Measurements from ENCODE around the gene PGLYRP3. TPM values are rescaled to one million over a fixed set of nuclear protein-coding genes. Genes with fewer than 3 reads are reported as not detected.

Gene PGLYRP3
- total RNA-seq, 1 experiment from 2014 or later: not detected

- no peak for DNase-seq (ENCODE audit: low read depth in 1 of 2, low spot score in 2 of 2)
- Histone ChIP-seq H3K36me3 (no peaks in the 10 kb centered on the region), H3K9me3 (replicated peaks) (no peaks in the 10 kb centered on the region), H3K4me3 (no peak overlapping the region), H3K27me3 (replicated peaks) (no peaks in the 10 kb centered on the region), H3K4me1 (replicated peaks) (no peaks in the 10 kb centered on the region), H3K27ac (no peak overlapping the region)
Measured at GRCh38 chr1:153251562-153251961, 61.2 kb downstream of the PGLYRP3 start.

- H3K4me1 ChIP-seq (replicated peaks): no peaks in the 10 kb centered on the region
- no peaks in the 10 kb centered on the region for H3K36me3 ChIP-seq
- H3K9me3 ChIP-seq (replicated peaks): no peaks in the 10 kb centered on the region
- H3K4me3 ChIP-seq: no peak overlapping the region
- no peaks in the 10 kb centered on the region for H3K27me3 ChIP-seq (replicated peaks)
- no peak overlapping the region for H3K27ac ChIP-seq
- DNase-seq (ENCODE audit: low read depth in 1 of 2, low spot score in 2 of 2): no peak
Measured at GRCh38 chr1:153251087-153251486, 61.7 kb downstream of the PGLYRP3 start.

- no peaks in the 10 kb centered on the region for H3K4me1 ChIP-seq (replicated peaks)
- no peak overlapping the region for H3K27ac ChIP-seq
- H3K27me3 ChIP-seq (replicated peaks): no peaks in the 10 kb centered on the region
- H3K9me3 ChIP-seq (replicated peaks): no peaks in the 10 kb centered on the region; the same call in 1 of the 2 replicates
- no peaks in the 10 kb centered on the region for H3K36me3 ChIP-seq
- H3K4me3 ChIP-seq: no peak overlapping the region
- DNase-seq (ENCODE audit: low read depth in 1 of 2, low spot score in 2 of 2): no peak
Measured at GRCh38 chr1:153250166-153250565, 62.6 kb downstream of the PGLYRP3 start.

GRCh38 chr1:153248176-153248879 lies 64.4 kb downstream of the PGLYRP3 start:
- no peak overlapping the region for H3K27ac ChIP-seq
- no peaks in the 10 kb centered on the region for H3K36me3 ChIP-seq
- no peaks in the 10 kb centered on the region for H3K27me3 ChIP-seq (replicated peaks)
- H3K4me3 ChIP-seq: no peak overlapping the region
- no peaks in the 10 kb centered on the region for H3K4me1 ChIP-seq (replicated peaks)
- no peak for DNase-seq (ENCODE audit: low read depth in 1 of 2, low spot score in 2 of 2)
- no peaks in the 10 kb centered on the region; the same call in 1 of the 2 replicates for H3K9me3 ChIP-seq (replicated peaks)

Other genes with a start within 250 kb of the PGLYRP3 start
- gene SPRR2B, start 241.3 kb downstream of the PGLYRP3 start, total RNA-seq (2014; rRNA removed; shearing (Covaris generic)): not detected in 2 replicates
- not detected in 2 replicates for gene SPRR2E, start 218.4 kb downstream of the PGLYRP3 start, total RNA-seq (2014; rRNA removed; shearing (Covaris generic))
- gene SPRR2F, start 199.4 kb downstream of the PGLYRP3 start, total RNA-seq (2014; rRNA removed; shearing (Covaris generic)): not detected in 2 replicates
- not detected in 2 replicates for gene SPRR2G, start 162.1 kb downstream of the PGLYRP3 start, total RNA-seq (2014; rRNA removed; shearing (Covaris generic))
- gene LELP1, start 109.5 kb downstream of the PGLYRP3 start, total RNA-seq (2014; rRNA removed; shearing (Covaris generic)): not detected in 2 replicates
- gene PRR9, start 95.4 kb downstream of the PGLYRP3 start, total RNA-seq (2014; rRNA removed; shearing (Covaris generic)): not detected in 2 replicates
- not detected in 2 replicates for gene LORICRIN, start 53.3 kb downstream of the PGLYRP3 start, total RNA-seq (2014; rRNA removed; shearing (Covaris generic))
- not detected in 2 replicates for gene PGLYRP4, start 35.9 kb upstream of the PGLYRP3 start, total RNA-seq (2014; rRNA removed; shearing (Covaris generic))
- not detected in 2 replicates for gene S100A9, start 44.9 kb upstream of the PGLYRP3 start, total RNA-seq (2014; rRNA removed; shearing (Covaris generic))
- not detected in 2 replicates for gene S100A12, start 62.7 kb upstream of the PGLYRP3 start, total RNA-seq (2014; rRNA removed; shearing (Covaris generic))
- not detected in 2 replicates for gene S100A8, start 78.1 kb upstream of the PGLYRP3 start, total RNA-seq (2014; rRNA removed; shearing (Covaris generic))
- not detected in 2 replicates for gene S100A7A, start 103.6 kb upstream of the PGLYRP3 start, total RNA-seq (2014; rRNA removed; shearing (Covaris generic))
- gene S100A7, start 147.7 kb upstream of the PGLYRP3 start, total RNA-seq (2014; rRNA removed; shearing (Covaris generic)): not detected in 2 replicates
- gene S100A6, start 223.0 kb upstream of the PGLYRP3 start, total RNA-seq (2014; rRNA removed; shearing (Covaris generic)): 609 and 771 TPM in 2 replicates
- not detected in 2 replicates for gene S100A5, start 228.0 kb upstream of the PGLYRP3 start, total RNA-seq (2014; rRNA removed; shearing (Covaris generic))
- 5.0 and 9.5 TPM in 2 replicates for gene S100A4, start 232.9 kb upstream of the PGLYRP3 start, total RNA-seq (2014; rRNA removed; shearing (Covaris generic))
- 0.31 and 2.9 TPM in 2 replicates for gene S100A3, start 236.3 kb upstream of the PGLYRP3 start, total RNA-seq (2014; rRNA removed; shearing (Covaris generic))